T-helper 1 cell (primary cell): ENCODE results near the gene ADAP1.
"Not testable (repeated sequence)": the region's sequence is repeated elsewhere in the genome, so short reads cannot be mapped to it uniquely, and the experiment has no call there.

Experiments
- DNase-seq, 5 donors: peaks; one replicate each; pipeline ENCODE4 v3.0.0-alpha.2; 2012 to 2020

Gene ADAP1

GRCh38 chr7:958221-959200, 4.0 kb upstream of the ADAP1 start:
- DNase-seq = no peak

DNA sequence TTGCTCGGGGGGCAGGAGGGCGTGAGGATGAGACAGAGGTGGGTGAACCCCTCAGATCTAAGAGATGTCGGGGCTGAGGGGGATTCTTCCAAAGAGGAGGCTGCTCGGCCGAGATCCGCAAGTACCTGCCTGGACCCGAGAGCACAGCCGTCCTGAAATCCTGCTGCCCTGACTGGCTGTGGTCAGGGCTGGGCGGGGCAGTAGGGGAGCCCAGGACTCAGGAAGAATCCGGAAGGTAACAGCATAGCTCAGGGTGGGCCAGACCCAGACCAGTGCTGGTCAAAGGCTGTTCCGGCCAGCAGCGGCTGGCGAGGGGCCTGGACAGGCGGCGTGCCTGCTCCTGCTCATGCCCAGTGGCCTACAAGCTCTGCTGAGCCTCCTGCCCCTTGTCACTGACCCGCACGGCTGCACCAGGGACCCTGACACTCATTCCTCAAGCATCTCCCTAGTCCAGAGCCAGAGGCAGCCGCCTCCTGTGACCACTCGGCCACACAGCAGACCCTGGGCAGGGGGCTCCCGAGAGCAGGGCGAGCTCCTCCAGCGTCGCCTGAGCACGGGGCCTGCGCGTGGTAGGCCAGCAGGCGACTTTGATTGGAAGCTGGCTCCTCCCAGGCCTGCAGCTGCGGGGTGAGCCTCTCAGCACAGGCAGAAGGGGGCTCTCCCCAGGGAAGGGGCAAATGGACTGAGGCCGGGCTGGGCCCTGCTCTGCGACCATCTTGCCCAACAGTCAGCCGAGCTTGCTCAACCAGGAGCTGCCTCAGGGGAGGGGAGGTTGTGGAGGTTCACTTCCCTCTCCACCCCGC, 3.1 kb upstream of the ADAP1 start:
- no peak for DNase-seq

- no peak for DNase-seq
Measured at GRCh38 chr7:956031-956430, 1.6 kb upstream of the ADAP1 start.

GRCh38 chr7:953547-954327, 743 bp downstream of the ADAP1 start:
- no peak for DNase-seq

GRCh38 chr7:952548-953441, 1.7 kb downstream of the ADAP1 start:
- no peak for DNase-seq

DNA sequence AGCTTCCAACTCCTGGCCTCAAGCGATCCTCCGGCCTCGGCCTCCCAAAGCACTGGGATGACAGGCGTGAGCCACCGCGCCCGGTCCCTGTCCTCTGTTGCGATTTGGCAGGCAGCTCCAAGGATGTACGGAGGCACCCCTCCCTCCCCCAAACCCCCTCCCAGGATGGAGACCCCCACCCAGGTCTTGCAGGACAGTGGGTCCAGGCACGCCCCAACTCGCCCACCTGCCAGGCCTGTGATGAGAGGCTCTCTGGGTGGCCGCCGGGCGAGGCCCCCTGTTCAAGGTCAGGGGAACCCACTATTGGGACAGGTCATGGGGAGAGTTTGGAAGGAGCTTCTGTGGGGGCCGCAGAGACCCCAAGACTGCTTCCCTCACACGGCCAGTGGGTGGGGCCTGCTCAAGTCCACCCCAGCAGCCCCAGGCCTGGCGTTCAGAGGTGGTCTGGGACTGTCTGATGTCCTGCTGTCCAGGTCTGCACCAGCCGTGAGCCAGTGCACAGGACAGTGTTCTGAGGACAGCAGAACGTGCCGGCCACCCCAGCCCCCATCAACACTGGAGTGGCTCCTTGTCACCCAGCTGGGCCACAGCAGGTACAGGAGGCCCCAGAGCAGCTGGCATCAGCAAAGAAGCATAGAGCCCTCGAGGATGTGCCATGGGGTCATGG, 2.5 kb downstream of the ADAP1 start:
- no peak for DNase-seq

DNA sequence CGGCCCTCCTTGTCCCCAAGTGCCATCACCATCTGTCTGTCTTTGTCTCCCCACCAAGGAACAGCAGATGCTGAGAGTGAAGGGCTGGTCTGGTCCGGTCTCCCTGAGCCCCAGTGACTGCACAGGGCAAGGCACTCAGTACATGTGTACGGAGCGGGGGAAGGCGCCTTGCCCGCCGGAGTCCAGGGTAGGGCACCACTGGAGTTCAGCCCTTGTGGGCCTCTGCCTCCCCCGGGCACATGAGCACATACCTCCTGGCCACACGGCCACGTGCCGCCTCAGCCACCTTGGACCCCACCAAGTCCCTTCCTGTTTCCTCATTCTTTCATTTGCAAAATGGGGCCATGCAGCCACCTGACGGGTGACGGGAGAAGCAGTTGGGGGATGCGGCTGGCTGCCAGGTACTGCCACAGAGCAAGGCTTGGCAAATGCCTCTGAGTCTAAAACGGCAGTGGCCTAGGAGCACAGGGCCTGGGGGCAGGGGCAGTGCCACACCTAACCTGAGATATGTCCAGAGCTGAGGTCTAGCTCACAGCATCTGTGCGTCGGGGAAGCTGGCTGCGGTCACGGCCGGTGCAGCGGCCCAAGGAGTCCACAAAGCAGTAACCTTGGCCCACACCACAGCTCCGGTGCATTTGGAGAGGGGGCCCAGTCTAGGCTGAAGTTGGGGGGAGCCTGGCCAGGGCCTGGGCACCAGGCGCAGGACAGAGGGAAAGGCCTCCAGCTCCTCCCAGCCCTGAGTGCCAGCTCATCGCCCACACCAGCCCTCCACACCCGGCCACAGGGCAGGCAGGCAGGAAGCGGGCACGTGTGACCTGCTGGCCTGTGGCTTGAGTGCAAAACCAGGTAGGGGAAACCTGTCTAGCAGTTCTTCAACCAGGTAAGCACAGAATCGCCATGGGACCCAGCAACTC, 5.2 kb downstream of the ADAP1 start:
- no peak for DNase-seq

DNA sequence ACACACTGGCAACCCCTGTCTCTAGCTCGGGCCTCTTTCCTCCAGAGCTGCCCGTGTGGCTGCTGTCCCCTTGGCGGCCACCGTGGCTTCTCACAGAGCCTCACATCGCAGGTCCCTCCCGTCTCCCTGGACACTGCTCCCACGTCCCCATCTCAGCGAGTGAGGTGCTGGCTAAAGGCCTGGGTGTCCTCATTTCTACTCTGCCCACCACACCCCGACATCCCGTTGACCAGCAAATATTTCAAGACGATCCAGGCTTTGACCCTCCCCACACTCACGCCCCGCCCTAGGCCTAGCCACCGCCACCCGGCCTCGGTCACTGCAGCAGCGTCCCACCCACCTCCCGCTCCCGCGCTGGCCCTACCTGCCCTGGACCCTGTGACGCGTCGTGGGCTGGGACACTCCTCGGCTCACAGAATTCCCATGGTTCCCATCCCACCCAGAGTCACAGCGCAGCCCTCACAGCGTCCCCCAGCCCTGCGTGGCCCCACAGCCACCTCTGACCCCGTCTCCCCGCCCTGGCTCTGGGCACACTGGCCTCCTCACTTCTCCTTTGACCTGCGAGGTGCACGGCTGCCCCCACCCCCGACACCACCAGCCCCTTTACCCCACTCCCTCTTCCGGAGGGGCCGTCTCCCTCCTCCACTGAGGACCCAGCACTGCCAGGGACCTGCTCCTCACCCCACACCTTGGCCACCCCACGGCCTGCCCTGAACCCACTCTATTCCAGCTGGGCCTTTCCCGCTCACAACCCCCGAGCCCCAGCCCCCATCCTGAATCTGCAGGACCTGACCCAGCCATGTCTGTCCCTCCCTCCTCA, 6.9 kb downstream of the ADAP1 start:
- DNase-seq = no peak

GRCh38 chr7:946256-946996, 8.1 kb downstream of the ADAP1 start:
- no peak for DNase-seq

DNA sequence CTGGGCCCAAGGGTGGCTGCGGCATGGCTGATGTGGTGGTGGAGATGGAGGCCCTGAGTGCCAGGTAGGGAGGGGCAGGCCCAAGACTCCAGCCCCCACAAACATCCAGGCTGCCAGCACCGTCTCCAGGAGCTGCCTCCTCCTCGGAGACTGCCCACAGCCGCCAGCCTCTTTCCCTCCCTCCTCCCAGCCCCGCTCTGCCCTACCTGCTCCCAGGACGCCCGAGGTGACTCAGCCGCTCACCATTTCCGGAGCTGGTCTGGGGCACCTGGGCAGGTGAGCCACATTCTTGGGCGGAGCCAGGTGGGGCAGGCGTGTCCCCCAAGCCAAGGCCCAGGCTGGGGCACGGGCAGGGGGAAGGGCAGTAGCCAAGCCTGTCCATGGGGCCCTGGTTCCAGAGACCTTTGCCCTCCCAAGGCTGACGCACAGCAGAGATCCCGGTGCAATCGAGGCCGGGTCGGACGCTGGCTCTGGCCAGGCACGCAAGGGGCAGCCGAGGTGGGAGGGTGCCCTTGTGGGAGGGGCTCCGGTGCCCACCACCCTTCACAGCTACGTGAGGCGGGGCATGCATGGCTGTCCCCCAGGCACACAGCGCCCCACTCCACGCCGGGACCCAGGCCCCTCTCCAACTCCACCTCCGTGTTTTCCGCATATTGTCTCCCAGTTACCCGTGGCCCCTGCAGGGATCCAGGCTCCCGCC, 8.8 kb downstream of the ADAP1 start:
- peak in 1 of 5 donors; percentile 12 for DNase-seq

GRCh38 chr7:945147-945555, 9.3 kb downstream of the ADAP1 start:
- DNase-seq = no peak

DNA sequence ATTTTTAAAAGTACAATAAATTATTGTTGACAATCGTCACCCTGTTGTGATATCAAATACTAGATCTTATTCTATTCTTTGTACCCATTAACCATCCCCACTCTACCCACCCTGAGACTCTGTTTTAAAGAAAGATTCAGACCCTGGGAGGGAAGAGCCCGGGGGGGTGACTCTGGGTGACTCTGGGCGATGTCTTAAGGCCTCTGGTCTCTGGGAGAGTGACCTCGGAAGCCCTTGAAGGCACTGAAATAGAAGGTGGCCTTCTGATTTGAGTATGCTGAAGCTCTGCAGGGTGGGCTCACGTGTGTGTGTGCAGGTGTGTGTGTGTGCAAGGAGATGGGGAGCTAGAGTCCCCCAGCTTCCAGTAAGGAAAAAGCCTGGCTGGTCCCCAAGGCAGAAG, 9.7 kb downstream of the ADAP1 start:
- DNase-seq = no peak

DNA sequence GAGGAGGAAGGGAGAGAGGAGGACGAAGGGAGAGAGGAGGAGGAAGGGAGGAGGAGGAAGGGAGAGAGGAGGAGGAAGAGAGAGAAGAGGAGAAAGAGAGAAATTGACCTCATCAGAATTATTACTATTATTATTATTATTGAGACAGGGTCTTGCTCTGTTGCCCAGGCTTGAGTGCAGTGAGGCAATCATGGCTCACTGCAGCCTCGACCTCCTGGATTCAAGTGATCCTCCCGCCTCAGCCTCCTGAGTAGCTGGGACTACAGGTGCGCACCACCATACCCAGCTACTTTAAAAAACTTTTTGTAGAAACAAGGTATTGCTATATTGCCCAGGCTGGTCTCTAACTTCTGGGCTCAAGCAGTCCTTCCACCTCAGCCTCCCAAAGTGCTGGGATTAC, 10.7 kb downstream of the ADAP1 start:
- not testable (repeated sequence) for DNase-seq

- DNase-seq = no peak
Measured at GRCh38 chr7:940599-941408, 13.7 kb downstream of the ADAP1 start.

DNA sequence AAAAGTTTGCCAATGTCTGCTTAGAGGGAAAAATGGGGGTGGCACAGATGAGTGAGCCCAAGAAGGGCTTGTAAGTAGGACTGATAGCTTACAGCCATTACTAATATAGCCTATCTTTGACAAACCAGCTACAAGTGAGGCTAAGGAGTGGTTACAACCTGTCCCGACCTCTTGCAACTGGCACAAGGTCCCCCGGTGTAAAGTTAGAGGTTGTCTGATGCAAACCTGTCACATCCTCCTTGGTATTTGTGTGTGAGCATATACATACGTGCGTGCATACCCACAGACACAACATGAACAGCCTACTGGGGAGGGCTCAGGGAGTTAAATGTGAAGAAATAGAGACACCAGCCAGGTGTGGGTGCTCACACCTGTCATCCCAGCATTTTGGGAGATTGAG, 14.6 kb downstream of the ADAP1 start:
- DNase-seq = no peak

GRCh38 chr7:938546-939185, 15.8 kb downstream of the ADAP1 start:
- no peak for DNase-seq
